H1 (cell line): Measurements from ENCODE around the gene DNAJC10. TPM values are rescaled to one million over a fixed set of nuclear protein-coding genes. Genes with fewer than 3 reads are reported as not detected.

Experiments
- ATF2 ChIP-seq: IDR thresholded peaks from 2 replicates; pipeline ENCODE4 v1.6.1; 2012; ENCODE audit warnings: low read length, inconsistent platforms
- CBX8 ChIP-seq: fragments of 300-800, 300-1000 bp; sonication (generic); IDR thresholded peaks from 2 replicates; pipeline ENCODE4 v1.7.1; 2016; ENCODE audit warnings: low read depth, low read length, borderline replicate concordance
- FOSL1 ChIP-seq: IDR thresholded peaks from 2 replicates; pipeline ENCODE4 v1.6.1; 2011; ENCODE audit warnings: mild to moderate bottlenecking, low read depth, low read length, moderate library complexity; ENCODE audit not compliant: insufficient read depth
- TBP ChIP-seq: IDR thresholded peaks from 2 replicates; pipeline ENCODE4 v1.6.1; 2011; ENCODE audit warnings: low read depth, low read length, improper control_type of control experiment
- YY1 ChIP-seq: IDR thresholded peaks from 2 replicates; pipeline ENCODE4 v1.6.1; 2011; ENCODE audit warnings: low read depth, mild to moderate bottlenecking, low read length
- ZNF274 ChIP-seq: IDR thresholded peaks from 2 replicates; pipeline ENCODE4 v1.7.0; 2012; ENCODE audit warnings: low read length, borderline replicate concordance; ENCODE audit errors: extremely low read depth
- polyA plus RNA-seq, 7 experiments: library from polyadenylated mRNA; depleted of rRNA in 3 of 7; stranded (reverse) in 5 of 7; unstranded in 2 of 7; fragments of >200 nt in 5 of 7; fragments of 200-250 nt in 2 of 7; gene quantifications; 1 replicate in 5 of 7; 2 replicates in 1 of 7; 4 replicates in 1 of 7; pipeline versions ENCODE4 v1.2.1 to v1.2.3, GENCODE V29; 2011 to 2013; ENCODE audit warnings: missing spikeins in 2 of 7, mixed read lengths in 2 of 7
- total RNA-seq: library from RNA; stranded (reverse); fragmentation: NEBNext Ultra II Directional; extraction: Animal tissue kit (Norgen Biotek cat#: 25700); gene quantifications from 2 replicates; pipeline ENCODE4 v1.2.1, GENCODE V29; 2021
- TF ChIP-seq, protein P1 (sequence below): fragments of 300-600 bp; sonication (generic); IDR thresholded peaks from 2 replicates; pipeline ENCODE4 v1.7.1; 2012; ENCODE audit warnings: low read length, moderate library complexity, mild to moderate bottlenecking, inconsistent platforms; ENCODE audit not compliant: insufficient replicate concordance
- TF ChIP-seq, protein P2 (sequence below): IDR thresholded peaks from 2 replicates; pipeline ENCODE4 v1.6.1; 2012; ENCODE audit warnings: inconsistent platforms

The DNAJC10 gene
- total and polyA plus RNA-seq, 2 of the 8 experiments (the other 6 are each of a cell fraction or from before 2014, with no cell fraction given): 23.2 to 121 TPM

- TF ChIP-seq, protein P1, sequence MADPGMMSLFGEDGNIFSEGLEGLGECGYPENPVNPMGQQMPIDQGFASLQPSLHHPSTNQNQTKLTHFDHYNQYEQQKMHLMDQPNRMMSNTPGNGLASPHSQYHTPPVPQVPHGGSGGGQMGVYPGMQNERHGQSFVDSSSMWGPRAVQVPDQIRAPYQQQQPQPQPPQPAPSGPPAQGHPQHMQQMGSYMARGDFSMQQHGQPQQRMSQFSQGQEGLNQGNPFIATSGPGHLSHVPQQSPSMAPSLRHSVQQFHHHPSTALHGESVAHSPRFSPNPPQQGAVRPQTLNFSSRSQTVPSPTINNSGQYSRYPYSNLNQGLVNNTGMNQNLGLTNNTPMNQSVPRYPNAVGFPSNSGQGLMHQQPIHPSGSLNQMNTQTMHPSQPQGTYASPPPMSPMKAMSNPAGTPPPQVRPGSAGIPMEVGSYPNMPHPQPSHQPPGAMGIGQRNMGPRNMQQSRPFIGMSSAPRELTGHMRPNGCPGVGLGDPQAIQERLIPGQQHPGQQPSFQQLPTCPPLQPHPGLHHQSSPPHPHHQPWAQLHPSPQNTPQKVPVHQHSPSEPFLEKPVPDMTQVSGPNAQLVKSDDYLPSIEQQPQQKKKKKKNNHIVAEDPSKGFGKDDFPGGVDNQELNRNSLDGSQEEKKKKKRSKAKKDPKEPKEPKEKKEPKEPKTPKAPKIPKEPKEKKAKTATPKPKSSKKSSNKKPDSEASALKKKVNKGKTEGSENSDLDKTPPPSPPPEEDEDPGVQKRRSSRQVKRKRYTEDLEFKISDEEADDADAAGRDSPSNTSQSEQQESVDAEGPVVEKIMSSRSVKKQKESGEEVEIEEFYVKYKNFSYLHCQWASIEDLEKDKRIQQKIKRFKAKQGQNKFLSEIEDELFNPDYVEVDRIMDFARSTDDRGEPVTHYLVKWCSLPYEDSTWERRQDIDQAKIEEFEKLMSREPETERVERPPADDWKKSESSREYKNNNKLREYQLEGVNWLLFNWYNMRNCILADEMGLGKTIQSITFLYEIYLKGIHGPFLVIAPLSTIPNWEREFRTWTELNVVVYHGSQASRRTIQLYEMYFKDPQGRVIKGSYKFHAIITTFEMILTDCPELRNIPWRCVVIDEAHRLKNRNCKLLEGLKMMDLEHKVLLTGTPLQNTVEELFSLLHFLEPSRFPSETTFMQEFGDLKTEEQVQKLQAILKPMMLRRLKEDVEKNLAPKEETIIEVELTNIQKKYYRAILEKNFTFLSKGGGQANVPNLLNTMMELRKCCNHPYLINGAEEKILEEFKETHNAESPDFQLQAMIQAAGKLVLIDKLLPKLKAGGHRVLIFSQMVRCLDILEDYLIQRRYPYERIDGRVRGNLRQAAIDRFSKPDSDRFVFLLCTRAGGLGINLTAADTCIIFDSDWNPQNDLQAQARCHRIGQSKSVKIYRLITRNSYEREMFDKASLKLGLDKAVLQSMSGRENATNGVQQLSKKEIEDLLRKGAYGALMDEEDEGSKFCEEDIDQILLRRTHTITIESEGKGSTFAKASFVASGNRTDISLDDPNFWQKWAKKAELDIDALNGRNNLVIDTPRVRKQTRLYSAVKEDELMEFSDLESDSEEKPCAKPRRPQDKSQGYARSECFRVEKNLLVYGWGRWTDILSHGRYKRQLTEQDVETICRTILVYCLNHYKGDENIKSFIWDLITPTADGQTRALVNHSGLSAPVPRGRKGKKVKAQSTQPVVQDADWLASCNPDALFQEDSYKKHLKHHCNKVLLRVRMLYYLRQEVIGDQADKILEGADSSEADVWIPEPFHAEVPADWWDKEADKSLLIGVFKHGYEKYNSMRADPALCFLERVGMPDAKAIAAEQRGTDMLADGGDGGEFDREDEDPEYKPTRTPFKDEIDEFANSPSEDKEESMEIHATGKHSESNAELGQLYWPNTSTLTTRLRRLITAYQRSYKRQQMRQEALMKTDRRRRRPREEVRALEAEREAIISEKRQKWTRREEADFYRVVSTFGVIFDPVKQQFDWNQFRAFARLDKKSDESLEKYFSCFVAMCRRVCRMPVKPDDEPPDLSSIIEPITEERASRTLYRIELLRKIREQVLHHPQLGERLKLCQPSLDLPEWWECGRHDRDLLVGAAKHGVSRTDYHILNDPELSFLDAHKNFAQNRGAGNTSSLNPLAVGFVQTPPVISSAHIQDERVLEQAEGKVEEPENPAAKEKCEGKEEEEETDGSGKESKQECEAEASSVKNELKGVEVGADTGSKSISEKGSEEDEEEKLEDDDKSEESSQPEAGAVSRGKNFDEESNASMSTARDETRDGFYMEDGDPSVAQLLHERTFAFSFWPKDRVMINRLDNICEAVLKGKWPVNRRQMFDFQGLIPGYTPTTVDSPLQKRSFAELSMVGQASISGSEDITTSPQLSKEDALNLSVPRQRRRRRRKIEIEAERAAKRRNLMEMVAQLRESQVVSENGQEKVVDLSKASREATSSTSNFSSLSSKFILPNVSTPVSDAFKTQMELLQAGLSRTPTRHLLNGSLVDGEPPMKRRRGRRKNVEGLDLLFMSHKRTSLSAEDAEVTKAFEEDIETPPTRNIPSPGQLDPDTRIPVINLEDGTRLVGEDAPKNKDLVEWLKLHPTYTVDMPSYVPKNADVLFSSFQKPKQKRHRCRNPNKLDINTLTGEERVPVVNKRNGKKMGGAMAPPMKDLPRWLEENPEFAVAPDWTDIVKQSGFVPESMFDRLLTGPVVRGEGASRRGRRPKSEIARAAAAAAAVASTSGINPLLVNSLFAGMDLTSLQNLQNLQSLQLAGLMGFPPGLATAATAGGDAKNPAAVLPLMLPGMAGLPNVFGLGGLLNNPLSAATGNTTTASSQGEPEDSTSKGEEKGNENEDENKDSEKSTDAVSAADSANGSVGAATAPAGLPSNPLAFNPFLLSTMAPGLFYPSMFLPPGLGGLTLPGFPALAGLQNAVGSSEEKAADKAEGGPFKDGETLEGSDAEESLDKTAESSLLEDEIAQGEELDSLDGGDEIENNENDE: no peak
- TF ChIP-seq, protein P2, sequence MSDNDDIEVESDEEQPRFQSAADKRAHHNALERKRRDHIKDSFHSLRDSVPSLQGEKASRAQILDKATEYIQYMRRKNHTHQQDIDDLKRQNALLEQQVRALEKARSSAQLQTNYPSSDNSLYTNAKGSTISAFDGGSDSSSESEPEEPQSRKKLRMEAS: no peak
- TF ChIP-seq FOSL1: no peak
- TF ChIP-seq TBP: no peak
- TF ChIP-seq ZNF274: no peak
- TF ChIP-seq YY1: no peak
- TF ChIP-seq ATF2: no peak
- no peak for TF ChIP-seq CBX8
Observed at GRCh38 chr2:182680837-182681236, 35.2 kb upstream of the DNAJC10 start (continued).
